Activated naive CD4-positive, alpha-beta T cell treated with anti-CD3 and anti-CD28 coated beads for 36 hours (primary cell): ENCODE data around the gene VPS13D. TPM values are rescaled to one million over a fixed set of nuclear protein-coding genes. Genes with fewer than 3 reads are reported as not detected.
A peak's percentile ranks its signal among the peaks of the same experiment; 100 is the strongest.

Source experiments
- CTCF ChIA-PET: fragments of 350-600 bp; sonication (Branson Sonifier 250); formaldehyde crosslinking; loops from one replicate; lab custom pipeline; 2021; ENCODE audit warnings: antibody characterized with exemption; lab: Charles Lee
- DNase-seq: peaks from one replicate; pipeline ENCODE4 v3.0.0-alpha.2; 2020
- H3K27ac Mint-ChIP-seq: one replicate; pipeline ENCODE4 v1.8.0; 2021; ENCODE audit warnings: mild to moderate bottlenecking, mixed read lengths
- H3K27me3 Mint-ChIP-seq: one replicate; pipeline ENCODE4 v1.8.0; 2021; ENCODE audit warnings: low read depth, mixed read lengths
- H3K36me3 Mint-ChIP-seq: one replicate; pipeline ENCODE4 v1.8.0; 2021; ENCODE audit warnings: low read depth, mixed read lengths
- H3K4me1 Mint-ChIP-seq: one replicate; pipeline ENCODE4 v1.8.0; 2021; ENCODE audit warnings: low read depth, mixed read lengths
- H3K4me3 Mint-ChIP-seq: one replicate; pipeline ENCODE4 v1.8.0; 2021; ENCODE audit warnings: mild to moderate bottlenecking, moderate library complexity, mixed read lengths
- H3K9me3 Mint-ChIP-seq: one replicate; pipeline ENCODE4 v1.8.0; 2021; ENCODE audit warnings: mixed read lengths
- intact Hi-C: fragments of 100-400 bp; cut with micrococcal nuclease; formaldehyde crosslinking; loops from one replicate; pipeline ENCODE4 v1.15.1; 2023
- total RNA-seq, 2 experiments: library from RNA; stranded (reverse); gene quantifications; one replicate each; pipeline ENCODE4 v1.2.3, GENCODE V29; 2021

Gene VPS13D
- total RNA-seq, 2 experiments from 2014 or later: 20.0 to 23.3 TPM

DNA sequence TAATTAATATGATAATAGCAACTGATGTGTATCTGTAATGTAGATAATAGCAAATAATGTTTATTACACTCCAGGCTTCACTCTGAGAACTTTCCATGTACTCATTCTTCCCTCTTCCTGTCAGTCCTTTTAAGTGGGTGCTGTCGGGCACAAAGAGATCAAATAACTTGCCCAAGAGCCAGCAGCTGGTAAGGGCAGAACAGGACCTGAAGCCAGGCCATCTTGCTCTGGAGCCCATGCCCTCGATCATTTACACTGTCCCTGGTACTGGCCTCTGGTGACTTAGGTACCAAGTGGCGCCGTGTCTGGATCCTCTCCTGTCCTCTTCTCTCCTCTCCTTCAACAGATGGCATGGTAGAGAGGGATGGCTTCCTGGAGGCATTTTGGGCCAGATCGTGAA lies 97.2 kb downstream of the VPS13D start:
- CTCF ChIA-PET: no interaction called here

DNA sequence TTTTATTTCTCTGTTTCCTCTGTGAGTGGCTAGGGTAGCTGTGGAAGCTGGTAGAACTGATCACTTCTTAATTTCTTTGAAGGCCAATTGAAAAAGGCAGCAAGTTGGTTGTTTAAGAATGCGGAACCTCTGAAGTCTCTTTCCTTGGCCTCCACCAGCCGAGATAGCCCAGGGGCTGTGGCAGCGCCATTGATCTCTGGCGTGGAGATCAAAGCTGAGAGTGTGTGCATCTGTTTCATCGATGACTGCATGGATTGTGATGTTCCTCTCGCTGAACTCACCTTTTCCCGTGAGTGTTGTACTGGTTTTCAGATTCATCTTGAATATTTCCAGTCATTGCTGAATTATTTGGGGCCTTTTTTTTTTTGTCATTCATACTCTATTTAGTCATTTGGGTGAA lies 97.7 kb downstream of the VPS13D start:
- no peak overlapping the region for H3K27ac Mint-ChIP-seq
- H3K4me3 Mint-ChIP-seq: no peak overlapping the region
- DNase-seq: peak; percentile 30
- peaks cover 9% of the 10 kb centered on the region for H3K4me1 Mint-ChIP-seq
- intact Hi-C loops: no loop called here
- no peaks in the 10 kb centered on the region for H3K27me3 Mint-ChIP-seq
- H3K36me3 Mint-ChIP-seq: peaks cover 16% of the 10 kb centered on the region
- H3K9me3 Mint-ChIP-seq: no peaks in the 10 kb centered on the region
- CTCF ChIA-PET: interaction anchor here (0.7 to 1.5 kb wide), 4 partner anchors 9 to 295 kb away, joined by 3 to 4 read pairs (median 3); no protein-coding TSS in a partner anchor

More for the DNA sequence above, 97.2 kb downstream of the VPS13D start:
- no peak for DNase-seq
- Mint-ChIP-seq H3K27ac (no peak overlapping the region), H3K9me3 (no peaks in the 10 kb centered on the region), H3K36me3 (peaks cover 20% of the 10 kb centered on the region), H3K4me3 (no peak overlapping the region), H3K4me1 (peaks cover 9% of the 10 kb centered on the region), H3K27me3 (no peaks in the 10 kb centered on the region)
- intact Hi-C loops: no loop called here

DNA sequence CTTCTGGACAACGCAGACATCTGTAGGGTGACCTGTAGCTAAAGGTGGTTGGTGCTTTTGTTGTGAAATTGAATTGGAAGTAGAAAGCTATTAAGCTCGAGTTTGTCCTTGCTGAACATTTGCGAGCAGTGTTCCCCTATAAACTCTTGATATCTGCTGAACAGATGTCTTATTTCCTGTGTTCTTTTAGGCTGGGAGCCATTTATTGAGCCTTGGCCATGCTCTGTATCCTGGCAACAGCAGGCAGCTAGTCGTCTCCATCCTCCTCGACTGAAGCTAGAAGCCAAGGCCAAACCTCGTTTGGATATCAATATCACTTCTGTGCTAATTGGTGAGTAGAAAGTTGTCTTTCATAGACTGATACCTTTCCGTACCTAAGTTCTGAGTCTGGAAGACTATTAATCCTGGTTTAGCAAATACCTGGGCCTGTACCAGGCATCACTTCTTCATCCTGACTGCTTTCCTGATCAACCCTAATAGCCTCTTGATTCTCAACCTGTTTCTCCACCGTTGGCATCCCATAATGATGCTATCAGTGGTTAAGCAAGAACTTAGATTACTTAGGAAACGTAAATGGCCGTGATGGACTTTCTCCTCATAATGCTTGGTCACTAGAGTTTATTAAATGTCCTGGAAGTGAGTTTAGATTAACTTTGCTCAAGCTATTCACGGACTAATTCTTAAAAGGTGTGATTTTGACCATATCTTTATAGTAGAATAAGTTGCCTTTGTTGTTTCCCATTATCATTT lies 103.4 kb downstream of the VPS13D start:
- Mint-ChIP-seq H3K27me3 (no peaks in the 10 kb centered on the region), H3K9me3 (no peaks in the 10 kb centered on the region)
- CTCF ChIA-PET: interaction anchor here (0.9 kb wide), 1 partner anchor 287 kb away, joined by 3 read pairs; no protein-coding TSS in a partner anchor

DNA sequence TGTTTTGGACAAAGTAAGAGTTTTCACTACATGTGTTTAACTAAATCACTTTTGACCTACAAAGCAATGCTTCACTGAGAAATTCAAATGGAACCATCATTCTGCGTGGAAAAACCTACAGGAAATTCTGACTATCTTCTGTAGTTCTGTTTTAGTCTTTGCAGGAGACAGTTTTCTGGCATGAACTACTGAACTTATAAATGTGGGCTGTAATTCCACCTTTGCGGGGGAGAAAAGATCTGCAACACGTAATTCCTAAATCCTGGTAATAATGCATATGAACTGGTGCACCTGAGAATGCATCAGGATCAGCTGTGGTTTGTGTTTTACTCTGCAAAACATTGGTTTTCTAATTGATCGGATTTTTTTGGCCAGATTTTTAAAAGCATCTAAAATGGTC lies 106.0 kb downstream of the VPS13D start:
- H3K4me3 Mint-ChIP-seq: no peak overlapping the region
- CTCF ChIA-PET: interaction anchor here (1.1 to 1.3 kb wide), 2 partner anchors 17 to 315 kb away, joined by 3 to 6 read pairs; no protein-coding TSS in a partner anchor
- peaks cover 12% of the 10 kb centered on the region for H3K36me3 Mint-ChIP-seq
- intact Hi-C loops: no loop called here
- H3K9me3 Mint-ChIP-seq: no peaks in the 10 kb centered on the region
- DNase-seq: no peak
- peaks cover 15% of the 10 kb centered on the region for H3K4me1 Mint-ChIP-seq
- no peak overlapping the region for H3K27ac Mint-ChIP-seq
- H3K27me3 Mint-ChIP-seq: no peaks in the 10 kb centered on the region

More for the DNA sequence above, 103.4 kb downstream of the VPS13D start:
- no peak overlapping the region for H3K4me3 Mint-ChIP-seq
- no peak overlapping the region for H3K27ac Mint-ChIP-seq
- intact Hi-C loops: no loop called here
- DNase-seq: no peak
- H3K36me3 Mint-ChIP-seq: peaks cover 15% of the 10 kb centered on the region
- H3K4me1 Mint-ChIP-seq: peaks cover 2% of the 10 kb centered on the region

DNA sequence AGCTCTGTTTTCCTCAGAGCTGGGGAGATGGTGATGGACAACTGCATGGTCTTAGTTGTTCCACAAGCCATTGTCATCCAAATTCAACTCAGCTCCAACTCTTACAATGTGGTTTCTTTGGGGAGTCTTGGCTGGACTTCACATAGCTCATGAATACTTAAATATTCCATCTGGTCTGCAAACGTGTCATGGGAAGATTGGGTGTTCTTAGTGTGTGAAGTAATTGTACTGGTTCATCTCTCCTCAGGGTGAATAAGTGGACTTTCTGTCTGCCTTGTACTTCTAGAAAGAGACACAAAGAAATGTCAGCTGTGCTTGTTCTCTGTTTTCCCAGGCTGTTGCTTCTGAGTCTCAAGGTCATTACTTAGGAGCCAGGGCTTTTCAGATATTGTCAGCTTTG lies 106.6 kb downstream of the VPS13D start:
- H3K4me1 Mint-ChIP-seq: peaks cover 19% of the 10 kb centered on the region
- no peaks in the 10 kb centered on the region for H3K9me3 Mint-ChIP-seq
- CTCF ChIA-PET: interaction anchor here (1.0 to 1.3 kb wide), 3 partner anchors 9 to 315 kb away, joined by 3 to 6 read pairs (median 3); no protein-coding TSS in a partner anchor
- no peaks in the 10 kb centered on the region for H3K27me3 Mint-ChIP-seq
- no peak for DNase-seq
- peaks cover 11% of the 10 kb centered on the region for H3K36me3 Mint-ChIP-seq
- intact Hi-C loops: no loop called here
- no peak overlapping the region for H3K4me3 Mint-ChIP-seq
- H3K27ac Mint-ChIP-seq: no peak overlapping the region

DNA sequence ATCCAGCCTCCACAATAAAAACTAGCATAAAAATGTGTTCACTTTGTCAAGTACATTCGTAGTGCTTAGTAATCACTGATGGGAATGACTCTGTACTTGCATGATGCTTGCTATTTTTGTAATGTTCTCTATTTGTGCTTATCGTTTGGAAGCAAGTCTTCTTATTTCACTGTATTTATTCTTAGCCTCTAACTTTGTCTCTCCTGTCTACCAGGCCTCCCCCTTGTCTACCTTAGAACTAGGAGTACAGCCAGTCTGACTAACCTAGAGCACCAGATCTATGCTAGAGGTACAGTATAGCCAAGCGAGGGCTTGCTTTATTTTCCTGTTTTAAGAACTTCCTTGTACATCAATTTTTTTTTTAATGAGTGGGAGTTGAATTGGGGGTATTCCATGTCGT lies 108.2 kb downstream of the VPS13D start:
- Mint-ChIP-seq H3K4me3 (no peak overlapping the region), H3K27me3 (no peaks in the 10 kb centered on the region), H3K9me3 (no peaks in the 10 kb centered on the region), H3K27ac (no peak overlapping the region), H3K36me3 (peaks cover 18% of the 10 kb centered on the region), H3K4me1 (peaks cover 29% of the 10 kb centered on the region)
- DNase-seq: no peak
- CTCF ChIA-PET: no interaction called here
- intact Hi-C loops: no loop called here

DNA sequence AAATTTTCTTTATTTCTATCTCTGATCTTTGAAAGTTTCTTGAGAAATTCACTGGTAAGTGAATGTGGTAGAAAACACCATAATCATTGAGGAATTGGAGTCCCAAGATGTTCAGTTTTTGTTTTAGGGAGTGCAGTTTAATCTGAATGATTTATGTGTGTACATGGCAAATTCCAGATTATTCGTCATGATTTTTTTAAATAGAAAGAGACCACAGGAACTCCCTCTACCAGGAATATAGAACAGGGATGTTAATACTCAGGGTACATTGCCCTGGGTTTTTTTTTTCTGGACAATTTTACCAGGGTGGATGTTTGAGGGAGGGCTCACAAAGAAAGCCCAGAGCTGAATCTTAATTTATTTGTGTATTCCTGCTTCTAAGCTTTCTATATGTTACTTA lies 109.0 kb downstream of the VPS13D start:
- intact Hi-C loops: no loop called here
- H3K27ac Mint-ChIP-seq: no peak overlapping the region
- no peaks in the 10 kb centered on the region for H3K27me3 Mint-ChIP-seq
- peaks cover 32% of the 10 kb centered on the region for H3K4me1 Mint-ChIP-seq
- no peaks in the 10 kb centered on the region for H3K9me3 Mint-ChIP-seq
- DNase-seq: no peak
- CTCF ChIA-PET: interaction anchor here (1.5 kb wide), 1 partner anchor 11 kb away, joined by 4 read pairs; no protein-coding TSS in a partner anchor
- no peak overlapping the region for H3K4me3 Mint-ChIP-seq
- H3K36me3 Mint-ChIP-seq: peaks cover 19% of the 10 kb centered on the region

DNA sequence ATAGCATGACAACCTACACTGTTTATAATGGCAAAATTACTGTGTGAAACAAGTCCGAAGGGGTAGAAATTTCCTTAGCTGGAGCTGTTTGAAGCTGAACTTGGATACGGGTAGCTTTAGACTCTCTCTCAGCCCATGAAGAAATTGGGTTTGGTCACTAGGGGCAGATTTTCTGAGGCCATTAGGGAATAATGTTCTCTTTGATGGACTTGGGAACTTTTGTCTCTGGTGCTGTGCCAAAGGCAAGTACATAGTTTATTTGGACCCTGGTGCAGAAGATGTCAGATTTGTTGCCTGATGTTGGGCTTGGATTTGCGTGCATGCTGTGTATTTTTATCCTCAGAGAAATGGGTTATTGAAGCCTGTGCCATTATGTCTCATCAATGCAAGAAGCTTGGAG lies 109.6 kb downstream of the VPS13D start:
- peaks cover 14% of the 10 kb centered on the region for H3K36me3 Mint-ChIP-seq
- no peaks in the 10 kb centered on the region for H3K27me3 Mint-ChIP-seq
- CTCF ChIA-PET: interaction anchor here (0.9 to 1.5 kb wide), 2 partner anchors 11 to 320 kb away, joined by 4 read pairs; no protein-coding TSS in a partner anchor
- H3K9me3 Mint-ChIP-seq: no peaks in the 10 kb centered on the region
- DNase-seq: no peak
- H3K4me3 Mint-ChIP-seq: no peak overlapping the region
- H3K27ac Mint-ChIP-seq: no peak overlapping the region
- H3K4me1 Mint-ChIP-seq: peaks cover 38% of the 10 kb centered on the region
- intact Hi-C loops: no loop called here

DNA sequence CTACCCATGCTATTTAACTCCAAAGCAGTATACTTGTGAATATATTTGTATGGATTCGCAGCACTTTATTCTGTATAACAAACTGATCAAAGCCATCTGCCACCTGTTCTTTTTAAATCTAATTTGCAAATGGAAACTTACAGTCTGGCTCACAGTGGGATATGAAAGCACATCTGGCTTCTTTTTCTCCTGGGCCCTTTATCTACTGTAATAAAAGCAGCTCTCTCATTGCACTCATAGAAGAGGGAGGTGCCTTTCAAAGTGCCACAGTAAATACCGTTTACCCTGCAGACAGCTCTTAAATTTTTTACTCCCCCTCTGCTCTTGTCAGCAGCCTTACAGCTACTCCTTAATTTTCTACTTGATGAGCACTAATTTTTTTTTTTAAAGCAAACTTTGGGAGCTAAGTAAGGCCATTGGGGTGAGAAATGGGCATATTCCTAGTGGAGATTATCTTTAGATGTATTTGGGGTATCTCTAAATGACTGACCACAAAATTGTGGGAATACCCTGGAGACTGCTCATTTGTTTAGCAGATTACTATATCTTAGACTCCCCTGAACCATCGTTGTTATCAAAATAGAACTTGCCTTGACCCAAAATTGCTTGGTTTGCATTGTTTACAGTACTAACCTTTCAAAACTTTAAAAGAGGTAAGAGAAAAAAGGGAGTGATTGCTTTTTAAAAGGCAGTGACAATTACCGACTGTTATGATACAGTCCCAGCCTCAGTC lies 110.1 kb downstream of the VPS13D start:
- no peaks in the 10 kb centered on the region for H3K27me3 Mint-ChIP-seq
- H3K4me1 Mint-ChIP-seq: peaks cover 44% of the 10 kb centered on the region
- H3K27ac Mint-ChIP-seq: no peak overlapping the region
- H3K4me3 Mint-ChIP-seq: no peak overlapping the region
- DNase-seq: no peak
- H3K36me3 Mint-ChIP-seq: peaks cover 13% of the 10 kb centered on the region
- intact Hi-C loops: loop anchor here (5.0 kb wide), 1 partner anchor 172 kb away; no protein-coding TSS in a partner anchor
- CTCF ChIA-PET: interaction anchor here (0.9 to 1.5 kb wide), 2 partner anchors 12 to 319 kb away, joined by 4 read pairs; no protein-coding TSS in a partner anchor
- H3K9me3 Mint-ChIP-seq: no peaks in the 10 kb centered on the region

DNA sequence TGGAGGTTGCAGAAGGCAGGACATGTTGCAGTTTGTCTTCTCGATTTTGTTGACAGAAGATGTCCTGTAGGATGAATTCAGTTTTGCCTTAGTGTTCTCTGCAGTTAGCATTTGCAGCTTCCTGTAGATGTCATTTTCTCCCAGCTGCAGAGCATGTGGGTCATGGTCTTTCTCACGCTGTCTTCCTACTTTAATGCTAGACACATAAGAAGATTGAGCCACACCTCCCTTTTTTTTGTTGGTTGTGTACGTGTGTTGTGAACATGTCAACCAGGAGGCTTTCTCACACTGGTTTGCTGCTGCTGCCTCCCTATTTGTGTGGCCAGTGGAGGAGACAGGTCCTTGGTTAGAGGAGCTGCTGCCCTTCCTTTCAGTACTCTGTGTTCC lies 110.7 kb downstream of the VPS13D start:
- Mint-ChIP-seq H3K4me1 (peaks cover 49% of the 10 kb centered on the region), H3K27ac (no peak overlapping the region), H3K9me3 (no peaks in the 10 kb centered on the region), H3K4me3 (no peak overlapping the region), H3K27me3 (no peaks in the 10 kb centered on the region), H3K36me3 (peaks cover 13% of the 10 kb centered on the region)
- CTCF ChIA-PET: interaction anchor here (1.5 kb wide), 1 partner anchor 12 kb away, joined by 4 read pairs; no protein-coding TSS in a partner anchor
- intact Hi-C loops: loop anchor here (5.0 kb wide), 1 partner anchor 172 kb away; no protein-coding TSS in a partner anchor
- DNase-seq: peak; percentile 10

DNA sequence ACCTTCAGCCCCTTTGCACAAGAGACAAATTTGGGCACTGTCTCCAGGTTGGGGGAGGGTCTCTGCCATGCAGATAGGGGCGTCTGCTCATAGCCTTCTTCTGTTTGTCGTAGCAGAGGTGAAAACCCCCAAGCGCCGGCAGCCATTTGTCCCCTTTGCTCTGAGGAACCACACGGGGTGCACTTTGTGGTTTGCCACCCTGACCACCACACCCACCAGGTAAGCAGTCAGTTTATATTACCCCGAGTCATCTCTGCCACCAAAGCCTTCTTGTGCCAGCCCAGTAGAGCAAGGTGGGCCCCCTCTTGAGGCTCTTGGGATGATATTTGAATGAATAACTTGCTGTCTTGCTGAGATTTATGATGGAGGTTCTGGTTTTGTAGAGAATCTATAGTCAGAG lies 111.8 kb downstream of the VPS13D start:
- Mint-ChIP-seq H3K9me3 (no peaks in the 10 kb centered on the region), H3K36me3 (peaks cover 21% of the 10 kb centered on the region), H3K27ac (no peak overlapping the region), H3K4me3 (no peak overlapping the region), H3K27me3 (no peaks in the 10 kb centered on the region), H3K4me1 (peaks cover 59% of the 10 kb centered on the region)
- CTCF ChIA-PET: no interaction called here
- intact Hi-C loops: loop anchor here (5.0 kb wide), 1 partner anchor 171 kb away; no protein-coding TSS in a partner anchor
- peak; percentile 27 for DNase-seq

DNA sequence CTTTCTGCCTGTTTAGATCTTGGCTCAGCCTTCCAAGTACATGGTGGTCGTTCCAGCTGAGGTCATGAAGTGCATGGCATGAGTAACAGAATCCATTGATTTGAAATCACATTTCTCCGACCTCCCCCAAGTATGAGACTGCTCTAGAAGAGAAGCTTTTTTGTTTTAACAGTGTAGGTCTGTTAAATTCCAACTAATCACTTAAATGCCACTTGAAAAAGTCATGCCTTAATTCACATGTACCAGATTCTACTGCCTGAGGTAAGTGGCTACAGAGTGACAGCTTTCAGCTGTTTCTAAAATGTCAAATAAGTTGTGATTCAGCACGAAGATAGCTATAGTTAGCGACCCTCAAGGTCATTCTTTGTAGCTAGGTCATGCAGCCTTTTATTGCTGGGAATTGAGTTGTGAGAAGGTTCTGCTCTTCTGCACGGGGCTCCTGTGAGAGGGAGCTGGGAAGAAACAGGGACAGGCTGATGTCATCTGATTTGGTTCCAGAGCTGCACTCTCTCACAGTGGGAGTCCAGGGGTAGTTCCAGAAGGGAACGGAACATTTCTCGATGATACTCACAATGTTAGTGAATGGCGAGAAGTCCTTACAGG lies 112.7 kb downstream of the VPS13D start:
- Mint-ChIP-seq H3K4me3 (no peak overlapping the region), H3K9me3 (no peaks in the 10 kb centered on the region), H3K27ac (no peak overlapping the region), H3K27me3 (no peaks in the 10 kb centered on the region), H3K4me1 (peaks cover 63% of the 10 kb centered on the region), H3K36me3 (peaks cover 25% of the 10 kb centered on the region)
- CTCF ChIA-PET: no interaction called here
- DNase-seq: no peak
- intact Hi-C loops: loop anchor here (1.0 to 5.0 kb wide), 2 partner anchors 170 to 262 kb away; no protein-coding TSS in a partner anchor
